Glomerular visceral epithelial cell (primary cell): ENCODE measurements around the gene CALB2.
"Not testable (repeated sequence)": the region's sequence is repeated elsewhere in the genome, so short reads cannot be mapped to it uniquely, and the experiment has no call there.

ENCODE experiments used
- DNase-seq: peaks from one replicate; pipeline ENCODE4 v3.0.0-alpha.2; 2016; ENCODE audit errors: extremely low spot score

The CALB2 gene

GRCh38 chr16:71352963-71353460 lies 5.5 kb upstream of the CALB2 start:
- DNase-seq: no peak

DNA sequence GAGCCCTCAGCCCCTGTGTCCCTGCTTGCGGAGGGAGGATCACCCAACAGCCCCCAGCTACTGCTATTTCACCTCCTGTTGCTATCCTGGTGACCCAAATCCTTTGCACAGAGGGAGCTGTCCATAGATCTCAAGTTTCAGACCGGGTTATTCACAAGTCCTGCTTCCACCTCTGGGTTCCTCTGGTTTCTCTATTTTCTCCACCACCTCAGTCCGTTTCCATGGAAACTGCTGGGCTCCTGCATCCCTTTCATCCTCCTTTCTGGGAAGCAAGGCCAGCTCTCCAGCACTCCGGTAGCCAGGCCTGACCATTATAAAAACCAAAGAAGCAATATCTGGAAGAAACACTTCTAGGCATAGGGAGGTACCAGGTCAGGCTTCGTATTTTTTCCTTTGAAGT lies 4.8 kb upstream of the CALB2 start:
- DNase-seq: no peak

DNA sequence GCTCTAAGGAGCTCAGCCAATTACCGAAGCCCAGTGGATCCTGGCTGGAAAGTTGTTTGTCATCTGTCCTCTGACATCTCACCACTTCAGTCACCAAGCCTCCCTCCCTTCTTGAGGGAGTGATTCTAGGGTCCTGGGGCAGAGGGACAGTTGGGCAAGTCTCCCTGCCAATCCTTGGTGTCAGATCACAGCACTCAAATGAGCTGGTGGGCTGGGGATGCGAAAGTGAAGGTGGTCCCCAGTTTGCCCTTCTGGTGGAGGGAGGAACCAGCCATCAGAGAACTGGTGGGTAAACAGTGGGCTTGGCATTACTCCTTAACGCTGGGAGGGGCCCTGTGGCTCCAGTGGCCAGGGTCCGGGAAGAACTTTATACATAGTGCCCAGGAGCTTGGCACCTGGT lies 4.4 kb upstream of the CALB2 start:
- no peak for DNase-seq

- DNase-seq: no peak
Measured at GRCh38 chr16:71356051-71356740, 2.3 kb upstream of the CALB2 start.

GRCh38 chr16:71356936-71357335 lies 1.6 kb upstream of the CALB2 start:
- not testable (repeated sequence) for DNase-seq

DNA sequence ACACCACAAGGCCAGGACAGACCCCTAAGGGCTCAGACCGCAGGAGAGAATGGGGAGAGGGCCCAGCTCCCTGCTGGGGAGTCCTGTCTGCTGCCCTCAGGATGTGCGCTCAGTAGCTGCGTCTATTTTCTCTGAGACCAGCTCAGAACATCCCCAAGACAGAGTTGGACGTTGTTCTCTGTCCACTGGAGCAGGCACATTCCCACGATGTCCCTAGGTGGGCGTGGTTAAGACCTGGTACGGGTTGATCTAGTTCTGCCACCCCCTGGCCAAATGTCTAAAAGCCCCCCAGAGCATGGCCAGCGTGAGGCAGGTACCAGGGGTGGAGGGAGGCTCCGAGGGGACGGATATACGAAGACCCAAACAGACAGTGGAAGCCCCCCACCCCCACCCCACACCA lies 842 bp upstream of the CALB2 start:
- no peak for DNase-seq

DNA sequence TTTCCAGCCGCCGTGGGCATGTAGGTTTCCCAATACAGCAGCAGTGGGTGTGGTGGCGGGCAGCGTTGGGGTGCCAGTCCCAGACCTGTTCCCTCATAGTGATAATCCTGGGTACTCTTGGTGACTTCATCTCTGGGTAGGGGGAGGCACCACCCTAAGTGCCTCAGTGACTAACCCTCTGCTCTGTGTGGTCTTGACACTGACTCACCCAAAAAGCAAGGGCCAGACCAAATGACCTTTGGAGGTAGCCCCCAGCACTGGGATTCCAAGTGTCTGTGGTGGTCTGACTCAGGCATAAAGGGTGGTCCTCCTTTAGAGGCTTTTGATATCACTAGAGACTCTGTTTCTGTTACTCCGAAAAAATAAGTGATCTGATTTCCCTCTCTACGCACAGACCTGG lies 908 bp downstream of the CALB2 start:
- DNase-seq: no peak

DNA sequence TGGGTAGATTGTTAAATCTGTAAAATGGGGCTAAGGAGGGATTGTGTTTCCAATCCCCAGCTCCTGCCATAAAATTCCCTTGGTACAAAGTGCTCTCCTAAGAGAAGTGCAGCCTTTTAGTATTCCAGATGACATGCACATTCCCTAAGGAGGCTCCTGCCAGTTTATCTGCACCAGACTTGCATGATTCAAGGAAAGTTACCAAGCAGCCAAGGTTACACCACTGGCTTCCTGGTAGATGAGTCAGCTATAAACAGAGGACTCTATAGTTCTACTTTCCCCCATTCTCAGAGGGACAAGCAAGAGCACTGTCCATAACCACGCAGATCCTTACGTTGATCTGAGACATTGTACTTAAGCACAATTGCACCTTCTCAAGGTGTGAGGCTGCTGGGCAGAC lies 1.9 kb downstream of the CALB2 start:
- peak; percentile 44 for DNase-seq

DNA sequence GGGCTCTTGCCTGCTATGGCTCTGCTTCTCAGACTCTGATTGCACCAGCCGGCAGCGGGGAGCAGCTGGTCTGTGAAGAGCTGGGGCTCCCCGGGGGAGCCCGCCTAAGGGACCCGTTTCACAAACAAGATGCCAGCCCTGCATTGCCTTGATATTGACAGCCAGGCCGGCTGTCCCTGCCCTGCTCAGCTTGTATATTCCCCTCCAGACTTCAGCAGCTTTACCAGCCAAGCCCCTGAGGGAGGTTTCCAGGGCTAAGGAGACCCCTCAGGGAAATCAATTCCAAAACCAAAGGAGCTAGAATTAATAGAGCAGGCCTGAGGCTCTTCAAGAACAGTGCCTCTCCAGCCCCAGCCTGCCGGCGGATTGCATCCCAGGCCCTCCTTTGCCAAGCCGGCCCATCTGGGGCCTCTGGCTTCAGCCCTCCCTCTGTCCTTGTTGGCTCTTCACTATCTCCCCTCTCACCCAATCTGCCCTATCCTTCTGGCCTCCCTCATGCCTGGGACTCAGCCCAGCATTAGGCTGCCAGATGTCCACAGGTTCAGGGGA lies 5.7 kb downstream of the CALB2 start:
- no peak for DNase-seq

DNA sequence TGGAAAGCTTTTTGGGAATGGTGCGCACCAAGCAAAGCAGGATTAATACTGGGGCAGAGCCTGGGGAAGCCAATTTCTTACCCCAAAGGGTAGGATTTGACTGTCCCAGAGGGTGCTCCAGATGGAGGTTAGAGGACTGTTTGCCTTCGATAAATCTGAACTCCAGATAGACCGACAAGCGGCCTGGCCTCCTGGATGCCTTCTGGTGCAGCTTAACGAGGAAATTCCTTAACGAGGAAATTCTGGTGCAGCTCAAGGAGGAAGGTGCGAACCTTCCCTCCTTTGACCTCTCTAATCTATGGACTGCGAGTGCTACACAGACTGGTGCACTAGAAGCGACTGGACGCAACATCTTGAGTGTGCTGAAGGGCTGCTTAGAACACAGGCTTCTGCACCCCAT lies 6.5 kb downstream of the CALB2 start:
- DNase-seq: no peak

DNA sequence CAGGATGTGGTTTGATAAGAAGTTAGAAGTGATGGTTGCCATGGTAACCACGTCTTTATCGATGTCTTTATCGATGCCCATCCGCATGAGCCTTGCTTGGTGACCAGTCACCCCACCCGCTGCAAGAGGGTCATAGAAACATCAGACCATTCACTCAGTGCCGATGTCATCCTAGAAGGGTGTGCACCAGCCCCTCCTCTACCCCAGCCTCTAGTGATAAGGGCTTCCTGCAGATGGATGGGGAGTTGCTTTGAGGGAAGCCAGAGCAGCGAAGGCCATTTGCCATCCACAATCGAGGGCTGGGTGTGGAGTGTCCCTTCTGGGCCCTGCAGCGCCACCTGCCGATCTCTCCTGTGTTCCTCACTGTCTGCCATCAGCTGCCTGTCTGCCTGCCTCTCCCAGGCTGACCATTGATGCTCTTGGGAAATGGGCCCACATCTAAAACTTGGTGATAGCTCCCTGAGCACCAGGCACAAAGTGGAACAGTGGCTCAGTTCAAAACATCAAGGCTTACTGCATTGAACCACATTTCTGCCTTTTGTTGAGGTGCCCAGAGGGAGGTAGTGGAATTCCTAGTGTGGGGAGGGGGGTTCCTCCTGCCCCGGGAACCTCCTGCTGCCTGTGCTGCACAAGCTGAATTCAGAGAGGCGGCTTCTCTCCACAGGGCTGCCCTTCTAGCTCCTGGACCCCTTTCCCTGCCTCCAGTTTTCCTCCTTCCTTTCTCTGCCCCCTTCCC lies 8.9 kb downstream of the CALB2 start:
- DNase-seq: peak; percentile 26

DNA sequence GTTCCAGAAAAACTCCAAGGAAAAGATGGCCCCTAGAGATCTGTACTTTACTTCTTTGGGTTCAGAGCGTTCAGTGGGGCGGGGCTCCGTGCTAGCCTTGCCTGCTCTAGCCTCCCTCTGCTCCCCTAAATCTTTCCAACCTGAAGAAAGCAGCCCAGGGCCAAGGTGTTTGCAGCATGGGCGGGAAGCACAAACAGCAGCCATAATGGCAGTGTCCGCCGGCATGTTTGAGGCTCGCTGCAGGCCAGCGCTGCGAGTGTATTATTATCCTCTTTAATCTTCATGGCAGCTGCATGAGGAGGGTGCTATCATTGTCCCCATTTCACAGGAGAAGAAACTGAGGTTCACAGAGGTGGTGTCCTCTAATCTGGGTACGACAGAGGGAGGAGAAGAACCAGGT lies 10.4 kb downstream of the CALB2 start:
- DNase-seq: no peak

GRCh38 chr16:71369494-71369893 lies 11.0 kb downstream of the CALB2 start:
- no peak for DNase-seq

- DNase-seq: no peak
Measured at GRCh38 chr16:71371237-71371636, 12.7 kb downstream of the CALB2 start.

DNA sequence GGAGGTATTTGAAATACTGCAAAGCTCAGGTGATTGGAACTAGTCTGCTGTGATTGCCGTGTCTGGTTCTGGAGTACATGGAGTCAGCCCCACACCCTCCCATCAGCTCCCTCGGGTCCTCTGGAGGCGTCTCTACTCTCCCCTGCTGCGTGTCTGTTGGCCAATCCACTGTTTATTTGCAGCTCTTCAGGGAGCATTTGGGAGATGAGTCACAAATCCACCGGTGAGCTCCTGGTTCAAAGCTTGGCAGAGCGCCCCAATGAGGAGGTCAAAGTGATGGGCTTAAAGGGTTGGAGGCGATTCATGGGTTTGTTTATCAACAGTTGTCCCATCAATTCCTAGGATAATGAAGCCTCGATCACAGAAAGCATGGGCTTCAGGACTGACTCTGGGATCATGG lies 14.6 kb downstream of the CALB2 start:
- DNase-seq: no peak

GRCh38 chr16:71376465-71377157 lies 18.1 kb downstream of the CALB2 start:
- no peak for DNase-seq

- DNase-seq: no peak
Measured at GRCh38 chr16:71379711-71380110, 21.2 kb downstream of the CALB2 start.

GRCh38 chr16:71380831-71381230 lies 22.3 kb downstream of the CALB2 start:
- no peak for DNase-seq

DNA sequence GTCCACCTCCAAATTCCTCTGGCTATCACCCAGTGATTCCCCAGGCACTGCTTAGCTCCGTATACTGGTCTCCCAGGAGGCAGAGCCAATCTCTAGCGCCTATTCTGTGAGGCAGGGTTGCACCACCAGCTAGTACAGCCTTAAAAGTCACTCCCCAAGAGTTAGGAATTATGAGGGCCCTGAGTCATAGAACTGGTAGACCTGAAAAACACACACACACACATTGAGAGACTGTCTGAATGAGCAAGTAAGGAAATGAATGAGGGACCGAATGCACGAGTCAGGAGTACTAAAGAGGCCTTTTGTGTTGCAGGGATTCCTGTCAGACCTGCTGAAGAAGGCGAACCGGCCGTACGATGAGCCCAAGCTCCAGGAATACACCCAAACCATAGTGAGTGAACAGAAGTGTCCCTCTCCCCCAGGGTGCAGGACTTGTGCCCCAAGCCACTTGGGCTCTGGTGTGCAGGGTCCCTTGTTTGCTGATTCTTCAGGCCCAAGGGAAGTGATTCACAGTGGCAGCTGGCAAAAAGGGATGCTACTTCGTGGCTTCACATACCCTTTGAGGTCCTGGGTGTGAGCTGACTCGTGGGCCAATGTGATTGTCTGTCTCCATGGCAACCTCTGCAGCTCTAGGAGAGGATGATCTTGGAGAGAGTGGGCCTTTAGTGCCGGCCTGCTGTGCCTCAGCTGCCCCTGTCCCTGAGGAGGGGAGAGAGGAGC lies 24.7 kb downstream of the CALB2 start:
- peak; percentile 5 for DNase-seq

- DNase-seq: no peak
Measured at GRCh38 chr16:71384073-71384724, 25.7 kb downstream of the CALB2 start.
